ENCODE data around the gene GRIK2.

Gene GRIK2

DNA sequence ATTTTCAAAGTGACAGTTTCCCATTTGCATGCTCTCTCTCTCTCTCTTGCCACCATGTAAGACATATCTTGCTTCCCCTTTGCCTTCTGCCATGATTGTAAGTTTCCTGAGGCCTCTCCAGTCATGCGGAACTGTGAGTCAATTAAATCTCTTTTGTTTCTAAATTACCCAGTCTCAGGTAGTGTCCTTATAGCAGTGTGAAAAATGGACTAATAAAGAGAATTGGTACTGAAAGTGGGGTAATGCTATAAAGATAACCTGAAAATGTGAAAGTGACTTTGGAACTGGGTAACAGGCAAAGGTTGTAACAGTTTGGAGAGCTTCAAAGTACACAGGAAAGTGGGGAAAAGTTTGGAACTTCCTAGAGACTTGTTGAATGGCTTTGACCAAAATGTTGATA is 389.8 kb downstream of the GRIK2 start:
- DNase-seq (ENCODE audit: low spot score) = no peak

DNA sequence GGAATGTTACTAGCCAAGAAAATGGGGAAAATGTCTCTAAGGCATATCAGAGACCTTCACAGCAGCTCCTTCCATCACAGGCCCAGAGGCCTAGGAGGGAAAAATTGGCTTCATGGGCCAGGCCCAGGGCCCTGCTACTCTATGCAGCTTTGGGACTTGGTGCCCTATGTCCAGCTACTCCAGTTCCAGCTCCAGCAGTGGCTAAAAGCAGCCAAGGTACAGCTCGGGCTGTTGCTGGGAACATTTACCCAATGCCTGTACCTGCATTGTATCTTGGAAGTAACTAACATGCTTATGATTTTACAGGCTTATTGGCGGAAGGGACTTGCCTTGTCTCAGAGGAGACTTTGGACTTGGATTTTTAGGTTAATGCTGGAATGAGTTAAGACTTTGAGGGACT is 390.6 kb downstream of the GRIK2 start:
- no peak for DNase-seq (ENCODE audit: low spot score)

DNA sequence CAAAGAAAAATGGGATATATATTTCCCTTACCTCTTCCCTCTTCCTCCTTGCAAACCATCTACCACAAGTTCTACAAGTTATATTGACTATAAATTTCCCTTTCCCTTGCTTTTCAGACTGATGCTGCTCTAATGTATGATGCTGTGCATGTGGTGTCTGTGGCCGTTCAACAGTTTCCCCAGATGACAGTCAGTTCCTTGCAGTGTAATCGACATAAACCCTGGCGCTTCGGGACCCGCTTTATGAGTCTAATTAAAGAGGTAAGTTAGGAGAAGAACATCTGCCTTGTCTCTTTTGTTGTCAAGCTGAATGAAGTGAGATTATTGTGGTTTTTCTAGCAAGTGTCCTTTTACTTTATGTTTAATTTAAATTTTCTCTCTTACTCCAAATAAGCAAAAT is 406.0 kb downstream of the GRIK2 start:
- DNase-seq (ENCODE audit: low spot score) = no peak

DNA sequence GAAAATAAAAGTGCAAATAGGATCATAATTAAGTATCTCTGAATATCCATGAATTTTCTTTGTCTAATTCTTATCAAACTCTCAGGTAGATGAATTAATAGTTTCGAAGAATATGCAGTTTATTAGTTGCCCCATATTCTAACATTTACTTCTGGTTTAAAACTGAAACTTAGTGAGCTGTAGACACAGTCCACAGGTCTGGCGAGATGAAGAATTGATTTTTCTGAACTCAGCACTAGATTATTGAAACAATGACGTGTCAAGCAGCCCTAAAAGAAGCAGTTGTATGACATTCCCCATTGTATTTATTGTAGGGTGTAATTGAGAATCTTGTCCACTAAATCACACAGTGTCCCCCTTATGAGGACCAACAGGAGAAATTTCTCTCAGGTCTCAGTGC is 407.1 kb downstream of the GRIK2 start:
- DNase-seq (ENCODE audit: low spot score) = no peak

DNA sequence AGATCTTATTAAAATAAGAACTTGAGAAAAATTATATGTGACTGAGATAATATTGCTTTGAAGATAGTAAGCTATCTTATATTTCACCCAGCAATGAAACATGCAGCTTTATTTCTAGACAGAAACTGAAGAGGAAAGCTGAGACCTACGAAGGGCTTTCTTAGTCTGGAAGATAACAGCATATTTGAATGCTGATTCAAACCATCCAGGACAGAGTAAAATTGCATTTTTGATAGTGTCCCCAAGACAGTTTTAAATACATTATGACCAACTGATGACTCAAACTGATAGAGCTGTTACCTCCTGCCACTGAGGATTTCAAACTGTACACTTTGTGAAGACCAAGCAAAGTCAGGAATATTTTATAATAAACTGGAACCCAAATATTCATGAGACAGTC is 409.6 kb downstream of the GRIK2 start:
- no peak for DNase-seq (ENCODE audit: low spot score)

DNA sequence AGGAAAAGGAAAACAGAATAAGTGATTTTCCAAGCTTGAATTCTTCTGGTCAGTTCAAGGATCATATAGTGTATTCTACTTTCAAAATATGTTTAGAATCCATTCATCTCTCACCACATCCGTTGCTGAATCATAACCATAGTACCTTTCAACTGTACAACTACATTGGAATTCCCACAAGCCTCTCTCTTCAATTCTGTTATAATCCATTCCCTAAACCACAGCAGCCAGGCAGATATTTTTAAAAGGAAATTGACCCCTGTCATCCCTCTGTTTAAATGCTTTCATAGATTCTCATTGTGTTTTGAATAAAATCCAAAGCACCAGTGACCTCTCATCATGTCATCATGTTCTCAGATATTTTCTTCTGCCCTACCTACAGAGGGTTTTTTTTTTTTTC is 412.7 kb downstream of the GRIK2 start:
- DNase-seq (ENCODE audit: low spot score) = no peak

DNA sequence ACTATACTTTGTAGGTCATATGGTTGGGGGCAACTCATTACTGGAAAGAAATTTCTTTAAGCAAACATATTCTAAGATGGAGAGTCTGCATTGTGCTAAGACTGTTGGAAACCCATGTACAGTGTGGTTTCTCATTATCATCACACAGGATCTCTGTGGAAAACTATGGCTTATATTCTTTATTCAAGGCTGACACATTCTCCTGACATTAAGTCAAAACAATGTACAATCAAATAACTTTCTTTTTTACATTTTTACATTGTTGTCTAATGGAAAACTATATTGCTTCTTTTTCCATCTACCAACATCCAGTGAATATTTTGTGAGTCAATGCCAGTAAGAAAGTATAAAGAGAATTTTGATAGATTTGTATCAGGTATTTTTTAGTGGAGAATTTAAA is 417.6 kb downstream of the GRIK2 start:
- DNase-seq (ENCODE audit: low spot score) = no peak

DNA sequence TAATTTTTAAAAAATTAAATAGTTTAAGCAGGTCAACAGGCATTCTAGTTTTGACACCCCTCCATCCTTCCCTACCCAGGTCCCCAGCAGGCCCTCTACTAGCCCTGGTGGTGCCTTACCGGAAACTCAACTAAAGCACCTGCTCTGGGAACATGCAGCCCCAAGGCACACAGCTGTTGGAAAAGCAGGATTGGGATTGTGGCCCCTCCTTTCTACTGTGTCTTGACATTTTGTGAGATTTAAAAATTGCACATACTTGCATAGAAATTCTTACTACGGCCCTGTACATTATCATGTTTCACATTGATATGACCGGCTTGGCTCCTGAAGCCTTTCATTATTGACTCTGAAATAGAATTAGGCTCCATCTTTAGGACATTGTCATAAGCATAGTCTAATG is 423.2 kb downstream of the GRIK2 start:
- DNase-seq (ENCODE audit: low spot score) = no peak

DNA sequence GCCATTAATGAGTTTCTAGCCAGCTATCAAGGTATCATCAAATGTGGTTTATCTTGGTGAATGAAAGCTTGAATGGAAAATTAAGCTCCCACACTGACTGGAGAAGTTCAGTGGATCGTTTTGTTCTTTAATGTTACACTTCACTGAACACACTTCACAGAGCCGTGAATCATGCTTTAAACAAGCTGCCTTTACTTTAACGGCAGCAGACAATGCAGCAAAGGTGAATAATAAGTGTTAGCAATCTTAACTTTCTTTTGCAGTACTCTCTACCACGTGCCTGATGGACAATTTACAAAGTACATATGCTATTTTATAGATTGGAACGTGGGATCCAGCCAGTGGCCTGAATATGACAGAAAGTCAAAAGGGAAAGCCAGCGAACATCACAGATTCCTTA is 424.5 kb downstream of the GRIK2 start:
- DNase-seq (ENCODE audit: low spot score) = no peak

DNA sequence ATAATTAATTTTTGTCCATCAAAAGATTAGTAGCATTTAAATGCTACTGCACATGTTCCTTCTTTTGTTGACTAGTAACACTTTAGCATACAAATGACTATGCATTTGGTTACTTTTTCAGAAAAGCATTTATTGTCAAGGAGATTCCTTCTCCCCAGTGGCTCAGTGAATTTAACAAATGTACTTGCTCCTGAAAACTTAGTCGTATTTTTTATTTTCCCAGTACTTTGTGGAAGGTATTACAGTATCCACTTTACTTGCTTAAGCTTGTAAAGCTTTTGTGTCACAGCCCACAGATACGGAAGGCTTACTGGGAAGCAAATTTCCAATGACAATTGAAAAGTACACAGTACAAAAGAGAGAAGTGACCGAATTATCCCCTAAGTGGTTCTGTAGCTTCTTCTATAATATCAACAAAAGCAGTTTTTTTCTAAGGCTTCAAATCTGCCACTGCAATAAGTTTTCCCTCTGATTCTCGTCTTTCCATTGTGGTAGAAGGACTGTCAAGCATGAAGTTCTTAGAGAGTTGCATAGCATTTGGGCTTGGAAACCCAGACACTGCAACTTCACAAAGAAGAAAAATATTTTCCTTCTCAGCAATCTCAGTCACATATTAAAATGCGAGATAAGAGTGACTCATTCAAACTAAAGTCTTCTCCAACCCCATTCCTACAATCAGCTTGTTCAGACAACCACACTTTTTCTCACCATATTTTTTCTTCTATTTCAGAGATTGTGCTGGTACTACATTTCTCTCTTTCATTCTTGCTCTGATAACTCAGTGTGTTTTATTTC is 431.2 kb downstream of the GRIK2 start:
- DNase-seq (ENCODE audit: low spot score) = no peak

DNA sequence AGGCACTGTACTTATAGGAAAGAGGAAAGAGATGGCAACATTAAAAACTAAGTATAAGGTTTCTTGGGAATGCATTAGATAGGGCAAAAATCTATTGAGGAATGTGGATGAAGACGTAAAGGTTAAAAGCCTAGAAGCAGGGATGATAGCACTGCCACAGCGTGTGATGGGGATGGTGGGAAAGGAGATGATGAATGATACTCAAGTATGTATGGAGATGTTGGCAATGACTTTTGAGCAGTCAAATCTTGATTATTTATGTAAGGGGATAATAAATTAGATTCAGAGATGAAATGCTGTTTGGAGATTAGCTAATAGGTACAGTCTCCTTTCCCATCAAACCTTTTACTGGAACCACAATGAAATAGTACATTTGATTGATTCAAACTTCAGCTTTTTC is 432.8 kb downstream of the GRIK2 start:
- no peak for DNase-seq (ENCODE audit: low spot score)

DNA sequence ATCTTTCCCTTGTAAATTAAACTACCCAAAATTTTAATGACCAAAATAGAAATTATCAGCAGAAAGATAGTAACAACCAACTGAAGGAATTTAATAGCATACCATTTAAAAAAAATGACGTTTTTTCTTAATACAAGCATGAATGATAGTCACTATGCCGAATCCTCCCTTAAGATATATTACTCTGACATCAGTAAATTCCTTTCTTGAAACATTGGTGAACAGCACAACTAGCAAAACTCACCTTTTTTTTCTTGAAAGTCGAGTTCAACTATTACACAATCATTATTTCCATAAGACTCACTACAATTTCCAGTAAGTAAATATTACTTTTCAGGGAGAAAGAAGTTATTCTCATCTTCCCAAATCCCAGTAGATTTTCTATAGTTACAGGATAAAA is 433.2 kb downstream of the GRIK2 start:
- DNase-seq (ENCODE audit: low spot score) = no peak

DNA sequence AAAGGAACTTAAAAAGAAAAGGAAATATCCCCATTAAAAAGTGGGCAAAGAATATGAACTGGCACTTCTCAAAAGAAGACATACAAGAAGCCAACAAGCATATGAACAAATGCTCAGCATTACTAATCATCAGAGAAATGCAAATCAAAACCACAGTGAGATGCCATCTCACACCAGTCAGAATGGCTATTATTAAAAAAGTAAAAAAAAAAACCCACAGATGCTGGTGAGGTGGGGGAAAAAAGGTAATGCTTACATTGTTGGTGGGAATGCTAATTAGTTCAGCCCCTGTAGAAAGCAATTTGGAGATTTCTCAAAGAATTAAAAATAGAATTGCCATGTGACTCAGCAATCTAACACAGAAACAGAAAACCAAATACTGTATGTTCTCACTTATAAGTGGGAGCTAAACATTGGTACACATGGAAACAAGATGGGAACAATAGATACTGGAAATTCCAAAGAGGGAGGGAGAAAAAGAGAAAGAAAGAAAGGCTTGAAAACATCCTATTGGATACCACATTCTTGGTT is 437.1 kb downstream of the GRIK2 start:
- DNase-seq (ENCODE audit: low spot score) = no peak

DNA sequence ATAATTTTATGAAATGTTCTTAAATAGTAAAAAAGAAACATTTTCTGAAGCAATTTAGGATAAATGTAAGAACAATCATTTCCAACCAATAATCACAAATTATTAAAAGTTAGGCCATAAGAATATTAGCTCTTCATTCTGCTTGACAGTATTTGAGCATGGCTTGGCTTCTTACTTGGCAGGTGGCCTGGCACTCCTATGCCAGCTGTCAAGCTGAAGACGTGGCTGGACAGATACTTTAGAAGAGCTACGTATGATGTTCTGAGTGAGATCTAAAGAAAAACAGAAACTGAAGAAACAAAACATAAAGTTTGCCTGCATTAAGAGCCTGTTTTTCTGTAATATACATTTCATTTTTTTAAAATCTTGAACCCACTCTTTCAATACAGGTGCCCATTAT is 438.9 kb downstream of the GRIK2 start:
- no peak for DNase-seq (ENCODE audit: low spot score)

DNA sequence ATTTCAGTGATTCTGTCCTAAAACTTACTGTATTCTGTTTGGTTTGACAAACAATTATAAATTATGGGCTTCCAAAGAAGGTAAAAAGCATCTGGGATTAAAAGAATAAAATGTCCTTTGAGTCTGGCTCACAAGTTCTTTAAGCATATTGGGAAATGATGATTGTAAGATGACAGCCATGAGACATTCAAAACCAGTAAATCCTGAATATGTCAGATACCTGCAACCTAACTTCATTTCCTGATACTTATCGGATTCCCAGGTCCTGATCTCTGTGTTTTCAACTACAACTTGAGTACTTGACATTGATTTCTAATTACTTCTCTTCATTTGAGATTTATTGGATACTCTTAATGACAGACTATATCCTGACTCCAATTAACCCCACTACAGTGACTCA is 446.6 kb downstream of the GRIK2 start:
- no peak for DNase-seq (ENCODE audit: low spot score)

DNA sequence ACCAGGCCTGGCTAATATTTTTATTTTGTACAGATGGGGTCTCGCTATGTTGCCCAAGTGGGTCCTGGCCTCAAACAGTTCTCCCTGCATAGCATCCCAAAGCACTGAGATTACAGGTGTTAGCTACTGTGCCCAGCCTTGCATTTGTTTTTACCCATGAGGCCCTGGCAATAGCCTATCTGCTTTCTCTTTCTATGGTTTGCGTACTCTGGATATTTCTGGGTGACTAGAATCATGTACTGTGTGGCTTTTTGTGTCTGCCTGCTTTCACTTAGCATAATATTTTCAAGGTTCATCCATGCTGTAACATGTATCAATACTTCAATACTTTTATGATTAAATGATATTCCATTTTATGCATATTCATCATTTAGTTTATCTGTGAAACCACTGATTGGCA is 451.7 kb downstream of the GRIK2 start:
- DNase-seq (ENCODE audit: low spot score) = no peak

DNA sequence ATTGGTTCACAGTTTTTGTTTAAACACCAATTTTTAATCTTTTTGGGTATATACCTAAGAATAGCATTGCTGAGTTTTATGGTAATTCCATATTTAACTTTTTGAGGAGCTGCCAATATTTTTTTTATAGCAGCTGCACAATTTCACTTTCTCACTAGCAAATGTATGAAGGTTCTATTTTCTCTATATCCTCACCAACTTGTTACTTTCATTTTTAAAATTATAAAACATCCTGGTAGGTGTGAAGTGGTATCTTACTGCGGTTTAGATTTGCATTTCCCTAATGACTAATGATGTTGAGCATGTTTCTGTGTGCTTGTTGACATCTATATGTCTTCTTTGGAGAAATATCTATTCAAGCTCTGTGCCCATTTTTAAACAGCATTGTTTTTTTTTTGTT is 452.1 kb downstream of the GRIK2 start:
- DNase-seq (ENCODE audit: low spot score) = no peak

DNA sequence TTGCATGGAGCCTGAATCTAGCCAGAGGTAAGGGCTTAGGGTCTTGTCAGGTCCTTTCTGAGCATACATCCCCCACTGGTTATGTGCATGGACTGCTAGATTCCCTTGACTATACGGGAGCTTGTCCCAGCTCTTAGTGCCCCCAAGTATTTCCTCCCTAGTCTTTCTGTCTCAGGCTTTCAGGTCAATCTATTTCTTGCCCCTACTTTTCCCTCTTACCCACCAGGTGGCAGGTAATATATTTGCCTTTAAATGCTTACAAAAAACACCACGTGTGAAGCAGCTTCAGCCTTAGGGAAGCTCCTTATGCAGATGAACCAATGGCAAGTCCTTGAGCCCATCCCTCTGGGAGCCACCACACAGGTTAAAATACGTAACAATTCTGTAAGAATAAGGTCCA is 454.2 kb downstream of the GRIK2 start:
- DNase-seq (ENCODE audit: low spot score) = no peak

DNA sequence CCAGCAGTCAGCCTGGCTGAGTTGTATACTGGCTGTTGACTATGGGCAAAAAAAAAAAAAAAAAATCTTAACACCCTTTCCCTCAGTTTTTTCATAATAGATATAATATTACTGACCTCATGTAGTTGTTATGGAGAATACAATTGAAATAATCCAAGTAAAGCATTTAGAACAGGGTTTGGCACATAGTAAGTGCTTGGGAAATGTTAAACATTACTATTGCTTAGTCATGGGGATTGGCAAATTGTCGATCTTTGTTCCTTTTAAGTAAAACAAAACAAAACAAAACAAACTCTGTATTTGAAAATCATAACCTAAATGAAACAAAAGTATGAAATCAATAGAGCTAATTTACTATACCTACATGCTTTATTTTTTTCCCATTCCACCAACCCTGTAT is 458.4 kb downstream of the GRIK2 start:
- no peak for DNase-seq (ENCODE audit: low spot score)

DNA sequence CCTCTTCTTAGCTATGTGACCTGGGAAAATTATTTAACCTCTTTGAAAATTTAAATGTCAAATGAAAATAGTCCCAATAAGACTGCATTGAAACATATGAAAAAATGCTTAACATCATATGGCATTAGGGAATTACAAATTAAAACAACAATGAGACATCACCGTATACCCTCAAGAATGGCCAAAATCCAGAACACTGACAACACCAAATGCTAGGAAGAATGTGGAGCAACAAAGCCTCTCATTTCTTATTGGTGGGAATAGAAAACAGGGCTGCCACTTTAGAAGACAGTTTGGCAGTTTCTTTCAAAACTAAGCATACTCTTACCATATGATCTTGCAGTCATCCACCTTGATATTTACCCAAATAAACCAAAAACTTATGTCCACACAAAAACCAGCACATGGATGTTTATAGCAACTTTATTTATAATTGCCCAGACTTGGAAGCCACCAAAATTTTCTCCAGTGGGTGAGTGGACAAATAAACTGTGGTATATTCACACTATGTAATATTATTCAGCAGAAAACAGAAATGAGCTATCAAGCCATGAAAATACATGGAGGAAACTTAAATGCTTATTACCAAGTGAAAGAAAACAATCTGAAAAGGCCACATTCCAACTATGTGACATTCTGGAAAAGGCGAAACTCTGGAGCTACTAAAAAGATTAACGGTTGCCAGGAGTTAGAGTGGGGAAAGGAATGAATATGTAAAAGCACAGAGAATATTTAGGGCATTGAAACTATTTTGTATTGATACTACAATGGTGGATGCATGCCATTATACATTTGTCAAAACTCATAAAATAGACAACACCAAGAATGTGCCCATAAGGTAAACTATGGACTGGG is 459.9 kb downstream of the GRIK2 start:
- no peak for DNase-seq (ENCODE audit: low spot score)

DNA sequence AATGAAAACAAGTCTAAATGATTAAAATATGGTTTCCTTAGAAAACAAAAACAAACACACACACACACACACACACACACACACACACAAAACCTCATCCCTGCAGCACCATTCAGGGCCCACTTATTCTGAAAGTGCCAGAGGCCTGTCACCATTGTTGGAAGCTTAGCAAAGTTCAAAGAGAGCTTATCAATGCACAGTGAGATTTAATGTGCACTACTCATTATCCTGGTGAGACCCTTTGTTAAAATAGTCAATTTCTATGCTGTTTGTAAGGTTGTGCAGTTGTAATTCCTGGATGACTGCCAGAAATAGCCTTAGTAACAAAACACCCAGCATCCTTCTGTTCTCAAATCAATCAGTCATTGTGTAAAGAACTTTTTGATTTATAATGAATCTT is 482.9 kb downstream of the GRIK2 start:
- no peak for DNase-seq (ENCODE audit: low spot score)

DNA sequence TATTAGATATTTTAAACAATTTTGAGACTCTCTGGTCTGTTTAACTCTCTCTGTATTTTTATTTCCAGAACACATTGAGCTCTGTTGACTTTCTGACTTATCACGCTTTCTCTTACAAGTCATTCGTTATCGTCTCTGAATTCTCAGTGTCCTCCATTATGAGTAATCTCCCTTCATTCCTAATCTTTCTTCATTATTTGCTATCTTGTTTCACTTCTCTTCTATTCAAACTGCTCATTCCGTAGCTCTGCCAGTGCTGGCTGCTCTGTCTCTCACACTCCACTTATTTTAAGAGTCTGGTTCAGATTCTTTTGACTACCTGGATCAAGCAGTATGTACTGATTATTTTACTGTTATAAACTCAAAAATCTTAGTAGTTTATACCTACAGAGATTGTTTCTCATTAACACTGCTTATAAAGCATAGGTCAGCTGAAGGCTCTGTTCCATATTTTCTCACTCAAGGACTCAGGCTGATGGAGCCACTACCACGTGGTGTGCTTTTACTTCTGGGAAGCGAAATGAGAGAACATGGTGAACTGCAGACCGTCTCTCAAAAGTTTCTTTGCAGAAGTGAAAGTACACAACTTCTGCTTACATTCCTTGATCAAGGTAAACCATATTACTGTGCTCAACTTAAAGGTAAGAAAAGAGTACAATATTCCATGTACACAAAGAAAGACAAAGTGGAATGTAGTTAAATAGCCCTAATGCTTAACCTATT is 485.2 kb downstream of the GRIK2 start:
- DNase-seq (ENCODE audit: low spot score) = no peak

DNA sequence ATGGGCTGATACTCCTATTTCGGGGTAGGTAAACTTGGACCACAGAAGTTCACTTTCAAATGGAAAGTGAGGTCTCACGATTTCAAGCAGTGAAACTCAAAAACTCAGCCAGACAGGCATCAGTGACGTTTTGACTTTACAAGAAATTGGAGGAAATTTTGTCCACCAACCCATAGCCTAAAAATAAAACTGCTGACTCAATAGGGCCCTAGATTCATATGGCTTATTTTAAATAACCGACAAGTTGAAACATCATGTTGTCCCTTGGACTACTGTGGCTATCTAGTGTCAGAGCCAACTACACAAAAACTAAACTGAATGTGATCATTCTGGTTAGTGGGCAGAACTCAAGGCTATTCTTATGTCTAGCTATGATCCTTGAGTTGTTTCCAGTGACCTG is 486.3 kb downstream of the GRIK2 start:
- DNase-seq (ENCODE audit: low spot score) = no peak

Data from NAMALWA (cell line).